Vagina (tissue), 2 donors: ENCODE data around the gene CYB5R3. TPM values are rescaled to one million over a fixed set of nuclear protein-coding genes. Genes with fewer than 3 reads are reported as not detected.

Experiments
- DNase-seq, 2 donors: peaks; one replicate each; pipeline ENCODE4 v3.0.0-alpha.2; 2017; ENCODE audit errors: extremely low spot score in 2 of 2
- H3K27ac ChIP-seq: fragments of 200-600 bp; sonication (generic); one replicate; pipeline ENCODE4 v1.5.1; 2019
- H3K27me3 ChIP-seq: fragments of 200-600 bp; sonication (generic); one replicate; pipeline ENCODE4 v1.5.1; 2019
- H3K36me3 ChIP-seq, 2 donors: fragments of 200-600 bp; sonication (generic); one replicate each; pipeline ENCODE4 v1.5.1; 2017 to 2019
- H3K4me1 ChIP-seq: fragments of 200-600 bp; sonication (generic); one replicate; pipeline ENCODE4 v1.5.1; 2019
- H3K4me3 ChIP-seq, 2 donors: fragments of 200-600 bp; sonication (generic); 1 replicate in 1 of 2; 2 replicates in 1 of 2; pipeline ENCODE4 v1.5.1; 2016 to 2019
- H3K9me3 ChIP-seq: fragments of 200-600 bp; sonication (generic); one replicate; pipeline ENCODE4 v1.5.1; 2019
- CTCF ChIP-seq, 3 experiments: fragments of 450-650 bp in 2 of 3; fragments of 200-600 bp in 1 of 3; sonication (generic) in 1 of 3; IDR thresholded peaks; one replicate each; pipeline ENCODE4 v1.5.1; 2017 to 2019; ENCODE audit warnings: antibody characterized with exemption in 3 of 3, mild to moderate bottlenecking in 2 of 3, moderate library complexity in 2 of 3
- POLR2A ChIP-seq, 2 donors: fragments of 450-650 bp; IDR thresholded peaks; one replicate each; pipeline ENCODE4 v1.6.1; 2017; ENCODE audit warnings: antibody characterized with exemption in 2 of 2, mild to moderate bottlenecking in 2 of 2, moderate library complexity in 2 of 2
- POLR2AphosphoS5 ChIP-seq, 2 donors: sonication (generic); formaldehyde crosslinking; IDR thresholded peaks; one replicate each; pipeline ENCODE4 v1.9.0; 2017; ENCODE audit warnings: antibody characterized with exemption in 2 of 2, mild to moderate bottlenecking in 2 of 2, low read depth in 1 of 2; ENCODE audit not compliant: insufficient read depth in 1 of 2
- intact Hi-C: fragments of 100-400 bp; cut with DNase I; formaldehyde crosslinking; loops from one replicate; pipeline ENCODE4 v1.15.1; 2023
- total RNA-seq: library from RNA; depleted of rRNA; stranded (reverse); fragments of >200 nt; gene quantifications from one replicate; pipeline ENCODE4 v1.2.3, GENCODE V29; 2016

The CYB5R3 gene
- total RNA-seq, 1 donor from 2014 or later, result 174 TPM

- intact Hi-C loops, result no loop called here
- Histone ChIP-seq H3K27me3 (no peaks in the 10 kb centered on the region), H3K36me3 (no peaks in the 10 kb centered on the region), H3K4me1 (peaks cover 81% of the 10 kb centered on the region), H3K27ac (peak overlapping the region; percentile 81), H3K9me3 (no peaks in the 10 kb centered on the region), H3K4me3 (no peak overlapping the region)
- TF ChIP-seq POLR2AphosphoS5 (IDR thresholded peaks at IDR 0.05; ENCODE audit: insufficient read depth in 1 of 2, low read depth in 1 of 2) (no peak), POLR2A (IDR thresholded peaks at IDR 0.05) (no peak), CTCF (IDR thresholded peaks at IDR 0.05) (no peak)
- no peak for DNase-seq
Observed at GRCh38 chr22:42693055-42693762, 44.0 kb upstream of the CYB5R3 start.

DNA sequence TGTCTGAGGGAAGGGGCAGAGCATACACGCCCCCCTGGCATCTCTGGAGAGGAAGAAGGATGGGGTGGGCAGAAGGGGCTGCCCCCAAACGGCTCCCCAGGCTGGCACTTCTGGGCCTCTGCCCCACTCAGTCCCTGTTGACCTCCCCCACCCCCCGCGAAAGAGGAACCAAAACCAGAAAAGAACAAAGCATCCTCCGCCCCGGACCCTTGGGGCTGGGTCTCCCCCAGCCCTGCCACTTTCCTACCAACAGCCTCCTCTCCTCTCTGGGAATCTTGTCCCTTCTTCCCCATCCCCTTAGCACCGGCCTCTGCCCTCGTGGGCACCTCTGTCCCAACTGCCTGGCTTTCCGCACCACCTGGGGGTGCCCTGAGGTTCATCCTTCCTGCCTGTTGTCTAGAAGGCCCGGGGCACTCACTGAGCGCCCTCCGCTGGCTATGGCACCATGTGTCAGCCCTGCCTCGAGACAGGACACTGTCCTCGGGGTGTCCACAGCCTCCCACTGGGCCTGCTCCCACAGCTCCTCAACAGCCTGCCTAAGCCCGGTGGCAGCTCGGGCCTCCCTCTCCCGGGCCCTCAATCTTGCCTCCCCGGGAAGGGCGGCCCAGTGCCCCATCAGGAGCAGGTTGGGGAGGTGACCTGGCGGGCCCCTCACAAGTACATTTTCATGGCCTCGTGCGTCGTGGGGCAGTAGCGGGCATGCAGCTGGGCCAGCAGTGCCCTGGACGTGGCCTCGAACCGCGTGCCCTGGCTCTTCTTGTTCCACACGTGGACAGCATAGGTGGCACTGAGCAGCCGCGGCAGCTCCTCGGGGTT, 43.3 kb upstream of the CYB5R3 start:
- H3K4me1 ChIP-seq, result peaks cover 81% of the 10 kb centered on the region

GRCh38 chr22:42691440-42691839, 42.2 kb upstream of the CYB5R3 start:
- intact Hi-C loops, result no loop called here
- DNase-seq, result no peak
- TF ChIP-seq CTCF (IDR thresholded peaks at IDR 0.05), result no peak
- TF ChIP-seq POLR2AphosphoS5 (IDR thresholded peaks at IDR 0.05; ENCODE audit: insufficient read depth in 1 of 2, low read depth in 1 of 2), result peak in 1 of 2 donors; percentile 65
- peak overlapping the region; percentile 81 for H3K27ac ChIP-seq
- H3K36me3 ChIP-seq, result no peaks in the 10 kb centered on the region
- no peaks in the 10 kb centered on the region for H3K27me3 ChIP-seq
- H3K4me1 ChIP-seq, result peaks cover 81% of the 10 kb centered on the region
- no peaks in the 10 kb centered on the region for H3K9me3 ChIP-seq
- no peak overlapping the region for H3K4me3 ChIP-seq

More for the DNA sequence above, 43.3 kb upstream of the CYB5R3 start:
- DNase-seq, result no peak
- H3K27ac ChIP-seq, result peak overlapping the region; percentile 81
- H3K36me3 ChIP-seq, result no peaks in the 10 kb centered on the region
- H3K4me3 ChIP-seq, result no peak overlapping the region
- no peaks in the 10 kb centered on the region for H3K27me3 ChIP-seq
- H3K9me3 ChIP-seq, result no peaks in the 10 kb centered on the region
- intact Hi-C loops, result no loop called here
- TF ChIP-seq POLR2AphosphoS5 (IDR thresholded peaks at IDR 0.05; ENCODE audit: insufficient read depth in 1 of 2, low read depth in 1 of 2) (no peak), POLR2A (IDR thresholded peaks at IDR 0.05) (no peak), CTCF (IDR thresholded peaks at IDR 0.05) (no peak)

GRCh38 chr22:42688241-42689211, 39.3 kb upstream of the CYB5R3 start:
- intact Hi-C loops, result no loop called here
- H3K9me3 ChIP-seq, result no peaks in the 10 kb centered on the region
- no peaks in the 10 kb centered on the region for H3K36me3 ChIP-seq
- peak overlapping the region; percentile 81 for H3K27ac ChIP-seq
- H3K4me3 ChIP-seq, result peak overlapping the region in 1 of 2 donors; percentile 29
- H3K4me1 ChIP-seq, result peaks cover 91% of the 10 kb centered on the region
- no peak for TF ChIP-seq CTCF (IDR thresholded peaks at IDR 0.05)
- TF ChIP-seq POLR2A (IDR thresholded peaks at IDR 0.05), result peak in 1 of 2 donors; percentile 54
- TF ChIP-seq POLR2AphosphoS5 (IDR thresholded peaks at IDR 0.05; ENCODE audit: insufficient read depth in 1 of 2, low read depth in 1 of 2), result peak; percentile 94
- no peaks in the 10 kb centered on the region for H3K27me3 ChIP-seq
- peak in 1 of 2 donors; percentile 99 for DNase-seq
